Mesothelial cell of epicardium (in vitro differentiated cells): ENCODE measurements around the gene JSRP1. TPM values are rescaled to one million over a fixed set of nuclear protein-coding genes. Genes with fewer than 3 reads are reported as not detected.

ENCODE experiments used
- DNase-seq, 2 experiments: peaks; one replicate each; pipeline ENCODE4 v3.0.0; 2021; ENCODE audit warnings: low spot score in 2 of 2; ENCODE audit not compliant: unreplicated experiment in 2 of 2
- H3K27ac Mint-ChIP-seq: 2 replicates; pipeline ENCODE4 v1.8.0; 2021; ENCODE audit warnings: mixed read lengths
- H3K27me3 Mint-ChIP-seq: 2 replicates; pipeline ENCODE4 v1.8.0; 2021; ENCODE audit warnings: low read depth, mixed read lengths
- H3K36me3 Mint-ChIP-seq: 2 replicates; pipeline ENCODE4 v1.8.0; 2021; ENCODE audit warnings: mixed read lengths
- H3K4me1 Mint-ChIP-seq: 2 replicates; pipeline ENCODE4 v1.8.0; 2021; ENCODE audit warnings: mixed read lengths
- H3K4me3 Mint-ChIP-seq: 2 replicates; pipeline ENCODE4 v1.8.0; 2021; ENCODE audit warnings: mild to moderate bottlenecking, moderate library complexity, mixed read lengths
- H3K9me3 Mint-ChIP-seq: 2 replicates; pipeline ENCODE4 v1.8.0; 2021; ENCODE audit warnings: mixed read lengths
- CTCF ChIP-seq: fragments of 200-600 bp; sonication (generic); IDR thresholded peaks from one replicate; pipeline ENCODE4 v1.5.0; 2021; ENCODE audit warnings: antibody characterized with exemption; ENCODE audit not compliant: unreplicated experiment
- total RNA-seq: library from RNA; stranded (reverse); gene quantifications from 3 replicates; pipeline ENCODE4 v1.2.1, GENCODE V29; 2021

JSRP1 gene
- total RNA-seq, 1 donor from 2014 or later: 0.80 TPM

- Mint-ChIP-seq H3K27me3 (no peaks in the 10 kb centered on the region), H3K9me3 (no peaks in the 10 kb centered on the region), H3K4me1 (no peaks in the 10 kb centered on the region), H3K4me3 (no peak overlapping the region), H3K36me3 (peaks cover 11% of the 10 kb centered on the region), H3K27ac (no peak overlapping the region)
- no peak for DNase-seq
- TF ChIP-seq CTCF: no peak
Observed at GRCh38 chr19:2226051-2226839, 30.0 kb downstream of the JSRP1 start.

GRCh38 chr19:2225415-2226050, 30.7 kb downstream of the JSRP1 start:
- TF ChIP-seq CTCF: no peak
- H3K27me3 Mint-ChIP-seq: no peaks in the 10 kb centered on the region
- H3K36me3 Mint-ChIP-seq: peaks cover 14% of the 10 kb centered on the region
- DNase-seq: no peak
- no peaks in the 10 kb centered on the region for H3K9me3 Mint-ChIP-seq
- H3K4me3 Mint-ChIP-seq: no peak overlapping the region
- H3K4me1 Mint-ChIP-seq: no peaks in the 10 kb centered on the region
- no peak overlapping the region for H3K27ac Mint-ChIP-seq

GRCh38 chr19:2224754-2225349, 31.4 kb downstream of the JSRP1 start:
- Mint-ChIP-seq H3K4me3 (no peak overlapping the region), H3K4me1 (no peaks in the 10 kb centered on the region), H3K27me3 (no peaks in the 10 kb centered on the region), H3K27ac (no peak overlapping the region), H3K9me3 (no peaks in the 10 kb centered on the region), H3K36me3 (peaks cover 14% of the 10 kb centered on the region)
- TF ChIP-seq CTCF: no peak
- DNase-seq: no peak

DNA sequence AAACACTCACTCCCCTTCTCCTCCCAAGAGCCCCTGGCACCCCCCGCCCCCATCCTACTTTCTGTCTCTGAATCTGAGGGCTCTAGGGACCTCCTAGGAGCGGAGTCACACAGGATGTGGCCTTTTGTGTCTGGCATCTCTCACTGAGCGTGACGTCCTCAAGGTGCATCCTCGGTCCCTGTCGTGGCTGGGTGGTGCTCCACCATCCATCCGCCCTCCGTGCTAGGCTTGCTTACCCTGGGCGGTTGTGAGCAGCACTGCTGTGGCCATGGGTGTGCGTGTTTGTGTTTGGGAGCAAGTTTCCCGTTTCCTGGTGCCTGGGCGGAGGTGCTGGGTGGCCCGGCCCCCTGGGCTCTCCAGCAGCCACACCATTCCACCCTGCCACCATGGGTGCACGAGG, 32.3 kb downstream of the JSRP1 start:
- no peak for DNase-seq
- TF ChIP-seq CTCF: no peak
- peaks cover 14% of the 10 kb centered on the region for H3K36me3 Mint-ChIP-seq
- H3K4me3 Mint-ChIP-seq: no peak overlapping the region
- no peaks in the 10 kb centered on the region for H3K27me3 Mint-ChIP-seq
- no peaks in the 10 kb centered on the region for H3K4me1 Mint-ChIP-seq
- no peak overlapping the region for H3K27ac Mint-ChIP-seq
- no peaks in the 10 kb centered on the region for H3K9me3 Mint-ChIP-seq

GRCh38 chr19:2223391-2223790, 32.8 kb downstream of the JSRP1 start:
- no peak overlapping the region for H3K4me3 Mint-ChIP-seq
- no peaks in the 10 kb centered on the region for H3K27me3 Mint-ChIP-seq
- TF ChIP-seq CTCF: no peak
- H3K36me3 Mint-ChIP-seq: peaks cover 11% of the 10 kb centered on the region
- no peak overlapping the region for H3K27ac Mint-ChIP-seq
- H3K9me3 Mint-ChIP-seq: no peaks in the 10 kb centered on the region
- no peak for DNase-seq
- no peaks in the 10 kb centered on the region for H3K4me1 Mint-ChIP-seq
